ENCODE data around the gene ZBTB16.

DNA sequence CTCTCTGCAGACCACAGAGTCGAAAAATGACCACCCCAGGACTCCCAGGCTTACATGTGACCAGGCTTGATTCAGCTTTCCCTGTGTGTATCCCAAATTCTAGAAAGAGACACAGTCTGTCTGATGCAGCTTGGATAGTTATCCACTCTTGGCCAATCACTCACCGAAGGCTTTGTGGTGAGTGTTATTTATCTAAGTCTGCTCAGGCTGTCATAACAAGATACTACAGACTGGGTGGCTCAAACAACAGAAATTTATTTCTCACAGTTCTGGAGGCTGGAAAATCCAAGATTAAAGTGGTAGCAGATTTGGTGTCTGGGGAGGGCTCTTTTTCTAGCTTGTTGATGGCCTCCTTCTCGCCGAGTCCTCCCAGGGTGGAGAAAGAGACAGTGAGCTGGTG is 63.2 kb downstream of the ZBTB16 start:
- TF ChIP-seq, protein P1, sequence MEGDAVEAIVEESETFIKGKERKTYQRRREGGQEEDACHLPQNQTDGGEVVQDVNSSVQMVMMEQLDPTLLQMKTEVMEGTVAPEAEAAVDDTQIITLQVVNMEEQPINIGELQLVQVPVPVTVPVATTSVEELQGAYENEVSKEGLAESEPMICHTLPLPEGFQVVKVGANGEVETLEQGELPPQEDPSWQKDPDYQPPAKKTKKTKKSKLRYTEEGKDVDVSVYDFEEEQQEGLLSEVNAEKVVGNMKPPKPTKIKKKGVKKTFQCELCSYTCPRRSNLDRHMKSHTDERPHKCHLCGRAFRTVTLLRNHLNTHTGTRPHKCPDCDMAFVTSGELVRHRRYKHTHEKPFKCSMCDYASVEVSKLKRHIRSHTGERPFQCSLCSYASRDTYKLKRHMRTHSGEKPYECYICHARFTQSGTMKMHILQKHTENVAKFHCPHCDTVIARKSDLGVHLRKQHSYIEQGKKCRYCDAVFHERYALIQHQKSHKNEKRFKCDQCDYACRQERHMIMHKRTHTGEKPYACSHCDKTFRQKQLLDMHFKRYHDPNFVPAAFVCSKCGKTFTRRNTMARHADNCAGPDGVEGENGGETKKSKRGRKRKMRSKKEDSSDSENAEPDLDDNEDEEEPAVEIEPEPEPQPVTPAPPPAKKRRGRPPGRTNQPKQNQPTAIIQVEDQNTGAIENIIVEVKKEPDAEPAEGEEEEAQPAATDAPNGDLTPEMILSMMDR (IDR thresholded peaks at IDR 0.05; ENCODE audit: insufficient read depth, low read length): no peak
- TF ChIP-seq POLR2AphosphoS5 (IDR thresholded peaks at IDR 0.05; ENCODE audit: low read depth) (no peak), GABPA (IDR thresholded peaks at IDR 0.05; ENCODE audit: low read depth) (no peak), SPI1 (IDR thresholded peaks at IDR 0.05; ENCODE audit: borderline replicate concordance, low read depth) (no peak)

Measured in HL-60 (cell line).